Measurements from ENCODE around the gene CADM2. TPM values are rescaled to one million over a fixed set of nuclear protein-coding genes. Genes with fewer than 3 reads are reported as not detected.

The CADM2 gene
- polyA plus RNA-seq, 1 donor from 2014 or later, result 4.5 TPM

DNA sequence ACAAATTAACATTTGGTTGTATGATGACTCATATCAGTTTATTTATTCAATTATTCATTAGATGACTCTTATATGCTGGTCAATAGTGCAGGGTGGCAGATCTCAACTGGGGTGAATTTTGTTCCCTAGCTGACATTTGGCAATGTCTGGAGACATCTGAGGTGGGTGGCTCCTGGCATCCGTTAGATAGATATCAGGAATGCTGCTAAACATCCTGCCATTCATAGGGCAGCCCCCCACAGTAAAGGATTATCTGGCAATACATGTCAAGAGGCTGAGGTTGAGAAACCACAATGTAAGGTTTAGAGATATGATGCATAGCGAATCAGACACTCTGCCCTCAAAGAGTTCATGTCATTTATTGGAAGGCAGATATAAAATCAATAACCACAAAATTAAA, 719.9 kb downstream of the CADM2 start:
- H3K4me3 ChIP-seq (ENCODE audit: low read length), result no peak overlapping the region
- no peaks in the 10 kb centered on the region for H3K9me2 ChIP-seq (ENCODE audit: insufficient read depth, low read length)
- H3K9ac ChIP-seq (ENCODE audit: low read length), result no peak overlapping the region
- H3F3A ChIP-seq (ENCODE audit: insufficient read depth, low read length, poor library complexity, severe bottlenecking), result no peaks in the 10 kb centered on the region
- TF ChIP-seq EP300 (conservative IDR thresholded peaks at IDR 0.05; ENCODE audit: poor library complexity, severe bottlenecking) (no peak), SMC3 (conservative IDR thresholded peaks at IDR 0.05; ENCODE audit: poor library complexity) (no peak), RAD21 (conservative IDR thresholded peaks at IDR 0.05) (no peak), MXI1 (conservative IDR thresholded peaks at IDR 0.05; ENCODE audit: poor library complexity, severe bottlenecking) (no peak), POLR2AphosphoS5 (IDR thresholded peaks at IDR 0.05) (no peak), TAF1 (IDR thresholded peaks at IDR 0.05; ENCODE audit: low read depth) (no peak), EZH2 (IDR thresholded peaks at IDR 0.05; ENCODE audit: borderline replicate concordance, insufficient read depth, low read length, poor library complexity, severe bottlenecking) (no peak)
- TF ChIP-seq, protein P1, sequence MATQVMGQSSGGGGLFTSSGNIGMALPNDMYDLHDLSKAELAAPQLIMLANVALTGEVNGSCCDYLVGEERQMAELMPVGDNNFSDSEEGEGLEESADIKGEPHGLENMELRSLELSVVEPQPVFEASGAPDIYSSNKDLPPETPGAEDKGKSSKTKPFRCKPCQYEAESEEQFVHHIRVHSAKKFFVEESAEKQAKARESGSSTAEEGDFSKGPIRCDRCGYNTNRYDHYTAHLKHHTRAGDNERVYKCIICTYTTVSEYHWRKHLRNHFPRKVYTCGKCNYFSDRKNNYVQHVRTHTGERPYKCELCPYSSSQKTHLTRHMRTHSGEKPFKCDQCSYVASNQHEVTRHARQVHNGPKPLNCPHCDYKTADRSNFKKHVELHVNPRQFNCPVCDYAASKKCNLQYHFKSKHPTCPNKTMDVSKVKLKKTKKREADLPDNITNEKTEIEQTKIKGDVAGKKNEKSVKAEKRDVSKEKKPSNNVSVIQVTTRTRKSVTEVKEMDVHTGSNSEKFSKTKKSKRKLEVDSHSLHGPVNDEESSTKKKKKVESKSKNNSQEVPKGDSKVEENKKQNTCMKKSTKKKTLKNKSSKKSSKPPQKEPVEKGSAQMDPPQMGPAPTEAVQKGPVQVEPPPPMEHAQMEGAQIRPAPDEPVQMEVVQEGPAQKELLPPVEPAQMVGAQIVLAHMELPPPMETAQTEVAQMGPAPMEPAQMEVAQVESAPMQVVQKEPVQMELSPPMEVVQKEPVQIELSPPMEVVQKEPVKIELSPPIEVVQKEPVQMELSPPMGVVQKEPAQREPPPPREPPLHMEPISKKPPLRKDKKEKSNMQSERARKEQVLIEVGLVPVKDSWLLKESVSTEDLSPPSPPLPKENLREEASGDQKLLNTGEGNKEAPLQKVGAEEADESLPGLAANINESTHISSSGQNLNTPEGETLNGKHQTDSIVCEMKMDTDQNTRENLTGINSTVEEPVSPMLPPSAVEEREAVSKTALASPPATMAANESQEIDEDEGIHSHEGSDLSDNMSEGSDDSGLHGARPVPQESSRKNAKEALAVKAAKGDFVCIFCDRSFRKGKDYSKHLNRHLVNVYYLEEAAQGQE (IDR thresholded peaks at IDR 0.05; ENCODE audit: borderline replicate concordance), result no peak
- TF ChIP-seq, protein P2, sequence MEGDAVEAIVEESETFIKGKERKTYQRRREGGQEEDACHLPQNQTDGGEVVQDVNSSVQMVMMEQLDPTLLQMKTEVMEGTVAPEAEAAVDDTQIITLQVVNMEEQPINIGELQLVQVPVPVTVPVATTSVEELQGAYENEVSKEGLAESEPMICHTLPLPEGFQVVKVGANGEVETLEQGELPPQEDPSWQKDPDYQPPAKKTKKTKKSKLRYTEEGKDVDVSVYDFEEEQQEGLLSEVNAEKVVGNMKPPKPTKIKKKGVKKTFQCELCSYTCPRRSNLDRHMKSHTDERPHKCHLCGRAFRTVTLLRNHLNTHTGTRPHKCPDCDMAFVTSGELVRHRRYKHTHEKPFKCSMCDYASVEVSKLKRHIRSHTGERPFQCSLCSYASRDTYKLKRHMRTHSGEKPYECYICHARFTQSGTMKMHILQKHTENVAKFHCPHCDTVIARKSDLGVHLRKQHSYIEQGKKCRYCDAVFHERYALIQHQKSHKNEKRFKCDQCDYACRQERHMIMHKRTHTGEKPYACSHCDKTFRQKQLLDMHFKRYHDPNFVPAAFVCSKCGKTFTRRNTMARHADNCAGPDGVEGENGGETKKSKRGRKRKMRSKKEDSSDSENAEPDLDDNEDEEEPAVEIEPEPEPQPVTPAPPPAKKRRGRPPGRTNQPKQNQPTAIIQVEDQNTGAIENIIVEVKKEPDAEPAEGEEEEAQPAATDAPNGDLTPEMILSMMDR (IDR thresholded peaks at IDR 0.05; ENCODE audit: poor library complexity, severe bottlenecking), result no peak
- H3K36me3 ChIP-seq (ENCODE audit: insufficient read depth, low read length), result no peaks in the 10 kb centered on the region
- H4K20me1 ChIP-seq (ENCODE audit: insufficient read depth), result no peaks in the 10 kb centered on the region
- H3K9me3 ChIP-seq (ENCODE audit: low read length), result no peaks in the 10 kb centered on the region
- H3K4me2 ChIP-seq (ENCODE audit: low read length), result no peak overlapping the region
- H3K27ac ChIP-seq (ENCODE audit: low read length), result no peak overlapping the region
- H3K79me2 ChIP-seq (replicated peaks; ENCODE audit: insufficient read depth, low read length), result no peaks in the 10 kb centered on the region
- no peaks in the 10 kb centered on the region for H3K27me3 ChIP-seq (ENCODE audit: insufficient read depth, low read depth, low read length)
- H2AFZ ChIP-seq (ENCODE audit: low read depth, low read length), result no peak overlapping the region

DNA sequence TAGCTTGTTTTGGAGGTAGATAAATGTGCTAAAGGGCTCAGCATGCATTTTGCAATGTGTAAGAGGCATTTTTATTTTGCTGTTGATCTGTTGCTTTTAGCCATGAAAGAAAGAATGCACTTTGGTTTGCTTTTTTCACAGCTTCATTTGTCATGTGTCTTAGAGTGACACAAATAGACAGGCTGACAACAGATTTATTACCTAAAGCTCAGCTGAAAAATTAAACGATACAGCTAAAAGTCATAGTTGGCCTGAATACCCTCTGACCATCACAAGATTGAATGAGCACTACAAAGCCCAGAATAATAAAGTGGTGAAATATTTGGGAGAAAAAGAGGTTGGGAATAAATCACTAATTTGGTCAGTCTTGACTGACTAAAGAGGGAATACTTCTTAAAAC, 723.1 kb downstream of the CADM2 start:
- H3K4me3 ChIP-seq (ENCODE audit: low read length), result no peak overlapping the region
- no peak overlapping the region for H3K9ac ChIP-seq (ENCODE audit: low read length)
- H2AFZ ChIP-seq (ENCODE audit: low read depth, low read length), result no peak overlapping the region
- H3K36me3 ChIP-seq (ENCODE audit: insufficient read depth, low read length), result no peaks in the 10 kb centered on the region
- H4K20me1 ChIP-seq (ENCODE audit: insufficient read depth), result no peaks in the 10 kb centered on the region
- no peaks in the 10 kb centered on the region for H3K9me2 ChIP-seq (ENCODE audit: insufficient read depth, low read length)
- H3K27ac ChIP-seq (ENCODE audit: low read length), result no peak overlapping the region
- TF ChIP-seq POLR2AphosphoS5 (IDR thresholded peaks at IDR 0.05) (no peak), EP300 (conservative IDR thresholded peaks at IDR 0.05; ENCODE audit: poor library complexity, severe bottlenecking) (peak; percentile 62)
- no peak overlapping the region for H3K4me2 ChIP-seq (ENCODE audit: low read length)
- H3K79me2 ChIP-seq (replicated peaks; ENCODE audit: insufficient read depth, low read length), result no peaks in the 10 kb centered on the region
- no peaks in the 10 kb centered on the region for H3K9me3 ChIP-seq (ENCODE audit: low read length)
- no peaks in the 10 kb centered on the region for H3F3A ChIP-seq (ENCODE audit: insufficient read depth, low read length, poor library complexity, severe bottlenecking)
- H3K27me3 ChIP-seq (ENCODE audit: insufficient read depth, low read depth, low read length), result no peaks in the 10 kb centered on the region

DNA sequence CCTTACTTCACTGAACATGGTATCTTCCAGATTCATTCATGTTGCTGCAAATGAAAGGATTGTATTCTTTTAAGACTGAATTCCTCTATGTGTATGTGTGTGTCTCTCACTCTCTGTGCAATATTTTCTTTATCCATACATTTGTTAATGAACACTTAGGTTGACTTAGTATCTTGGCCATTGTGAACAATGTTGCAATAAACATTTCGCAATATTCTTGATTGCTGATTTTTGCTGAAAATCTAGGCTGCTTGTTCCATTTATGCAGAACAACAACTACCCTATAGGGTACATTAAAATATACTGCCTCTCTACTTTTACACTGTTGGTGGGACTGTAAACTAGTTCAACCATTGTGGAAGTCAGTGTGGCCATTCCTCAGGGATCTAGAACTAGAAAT, 732.4 kb downstream of the CADM2 start:
- Histone ChIP-seq H3K9me2 (ENCODE audit: insufficient read depth, low read length) (no peaks in the 10 kb centered on the region), H3K36me3 (ENCODE audit: insufficient read depth, low read length) (no peaks in the 10 kb centered on the region), H3F3A (ENCODE audit: insufficient read depth, low read length, poor library complexity, severe bottlenecking) (no peaks in the 10 kb centered on the region), H3K27ac (ENCODE audit: low read length) (no peak overlapping the region), H3K27me3 (ENCODE audit: insufficient read depth, low read depth, low read length) (no peaks in the 10 kb centered on the region), H3K9me3 (ENCODE audit: low read length) (no peaks in the 10 kb centered on the region), H3K9ac (ENCODE audit: low read length) (no peak overlapping the region), H4K20me1 (ENCODE audit: insufficient read depth) (no peaks in the 10 kb centered on the region), H3K79me2 (replicated peaks; ENCODE audit: insufficient read depth, low read length) (no peaks in the 10 kb centered on the region), H3K4me2 (ENCODE audit: low read length) (no peak overlapping the region), H3K4me3 (ENCODE audit: low read length) (no peak overlapping the region), H2AFZ (ENCODE audit: low read depth, low read length) (no peak overlapping the region)
- TF ChIP-seq, protein P1 (IDR thresholded peaks at IDR 0.05; ENCODE audit: borderline replicate concordance), result no peak
- TF ChIP-seq POLR2AphosphoS5 (IDR thresholded peaks at IDR 0.05), result no peak
- TF ChIP-seq RAD21 (conservative IDR thresholded peaks at IDR 0.05), result no peak
- TF ChIP-seq MXI1 (conservative IDR thresholded peaks at IDR 0.05; ENCODE audit: poor library complexity, severe bottlenecking), result no peak
- TF ChIP-seq EZH2 (IDR thresholded peaks at IDR 0.05; ENCODE audit: borderline replicate concordance, insufficient read depth, low read length, poor library complexity, severe bottlenecking), result no peak
- TF ChIP-seq TAF1 (IDR thresholded peaks at IDR 0.05; ENCODE audit: low read depth), result no peak
- no peak for TF ChIP-seq EP300 (conservative IDR thresholded peaks at IDR 0.05; ENCODE audit: poor library complexity, severe bottlenecking)
- TF ChIP-seq, protein P2 (IDR thresholded peaks at IDR 0.05; ENCODE audit: poor library complexity, severe bottlenecking), result no peak
- no peak for TF ChIP-seq SMC3 (conservative IDR thresholded peaks at IDR 0.05; ENCODE audit: poor library complexity)

Measured in neural cell (in vitro differentiated cells).